SK-N-SH (cell line): Measurements from ENCODE around the gene METAP1. TPM values are rescaled to one million over a fixed set of nuclear protein-coding genes. Genes with fewer than 3 reads are reported as not detected.
"Not testable (repeated sequence)": the region's sequence is repeated elsewhere in the genome, so short reads cannot be mapped to it uniquely, and the experiment has no call there.

Experiments used
- CTCF ChIA-PET: fragments of 300-600, 350-600 bp; formaldehyde crosslinking; extraction: SDS; loops from one replicate; lab custom pipeline; 2021; lab: Yijun Ruan, JAX
- POLR2A ChIA-PET: fragments of 350-600 bp; sonication (Branson Sonifier 250); formaldehyde crosslinking; extraction: SDS; loops from one replicate; lab custom pipeline; 2020; ENCODE audit warnings: antibody characterized with exemption, inconsistent platforms; lab: Yijun Ruan, JAX
- DNase-seq: peaks from one replicate; pipeline ENCODE4 v3.0.0; 2012
- H2AFZ ChIP-seq: fragments of 200-600 bp; sonication (generic); 2 replicates; pipeline ENCODE4 v1.8.1; 2016; ENCODE audit warnings: antibody characterized with exemption, mild to moderate bottlenecking, low read depth
- H3F3A ChIP-seq: fragments of 200-600 bp; sonication (generic); replicated peaks from 2 replicates; pipeline ENCODE3; 2016; ENCODE audit warnings: antibody characterized with exemption, mild to moderate bottlenecking; ENCODE audit not compliant: insufficient read depth
- H3K27ac ChIP-seq, 2 experiments: fragments of 200-500 bp in 1 of 2; fragments of 200-600 bp in 1 of 2; sonication (Bioruptor generic) in 1 of 2; sonication (generic), shearing (Covaris generic) in 1 of 2; 2 replicates each; pipeline versions ENCODE4 v1.5.1 to v1.6.1; 2014 to 2016; ENCODE audit warnings: low read depth in 2 of 2, inconsistent platforms in 1 of 2, low read length in 1 of 2, mild to moderate bottlenecking in 1 of 2, mixed read lengths in 1 of 2
- H3K27me3 ChIP-seq: fragments of 200-600 bp; sonication (generic), shearing (Covaris generic); 2 replicates; pipeline ENCODE4 v1.6.1; 2016; ENCODE audit warnings: mixed run types; ENCODE audit not compliant: insufficient read depth
- H3K36me3 ChIP-seq, 2 experiments: fragments of 200-500 bp in 1 of 2; fragments of 200-600 bp in 1 of 2; sonication (Bioruptor generic) in 1 of 2; sonication (generic) in 1 of 2; replicated peaks in 1 of 2; 2 replicates each; pipeline versions ENCODE3 to v1.5.1; 2014 to 2016; ENCODE audit warnings: low read length in 1 of 2, mild to moderate bottlenecking in 1 of 2; ENCODE audit not compliant: insufficient read depth in 2 of 2, control insufficient read depth in 1 of 2
- H3K4me1 ChIP-seq, 2 experiments: fragments of 200-500 bp in 1 of 2; fragments of 200-600 bp in 1 of 2; sonication (Bioruptor generic) in 1 of 2; sonication (generic), shearing (Covaris generic) in 1 of 2; 2 replicates each; pipeline versions ENCODE4 v1.5.1 to v1.6.1; 2014 to 2016; ENCODE audit warnings: low read depth in 1 of 2, low read length in 1 of 2, mixed run types in 1 of 2; ENCODE audit not compliant: insufficient read depth in 2 of 2, control insufficient read depth in 1 of 2
- H3K4me2 ChIP-seq: fragments of 200-600 bp; sonication (generic), shearing (Covaris generic); 2 replicates; pipeline ENCODE4 v1.6.1; 2017; ENCODE audit warnings: mixed run types
- H3K4me3 ChIP-seq, 2 experiments: fragments of 200-500 bp in 1 of 2; fragments of 200-600 bp in 1 of 2; sonication (Bioruptor generic) in 1 of 2; sonication (generic), shearing (Covaris generic) in 1 of 2; 2 replicates each; pipeline versions ENCODE4 v1.5.1 to v1.8.1; 2014 to 2016; ENCODE audit warnings: low read depth in 2 of 2, inconsistent platforms in 1 of 2, low read length in 1 of 2, mild to moderate bottlenecking in 1 of 2, mixed read lengths in 1 of 2, moderate library complexity in 1 of 2
- H3K79me2 ChIP-seq: fragments of 200-600 bp; sonication (generic); 2 replicates; pipeline ENCODE4 v1.8.1; 2017; ENCODE audit warnings: mild to moderate bottlenecking; ENCODE audit not compliant: insufficient read depth
- H3K9ac ChIP-seq: fragments of 200-600 bp; sonication (generic); 2 replicates; pipeline ENCODE4 v1.6.1; 2017; ENCODE audit warnings: mixed run types
- H3K9me2 ChIP-seq: fragments of 200-600 bp; sonication (generic); 2 replicates; pipeline ENCODE4 v1.6.1; 2017; ENCODE audit warnings: mixed run types
- H3K9me3 ChIP-seq: fragments of 200-600 bp; sonication (generic); 2 replicates; pipeline ENCODE4 v1.6.1; 2017; ENCODE audit warnings: mixed run types, mild to moderate bottlenecking, moderate library complexity
- H4K20me1 ChIP-seq: fragments of 200-600 bp; sonication (generic); 2 replicates; pipeline ENCODE4 v1.6.1; 2017; ENCODE audit warnings: mild to moderate bottlenecking, mixed run types; ENCODE audit not compliant: insufficient read depth
- GATA2 ChIP-seq: sonication (generic); formaldehyde crosslinking; IDR thresholded peaks from 2 replicates; pipeline ENCODE4 v1.5.0; 2020; ENCODE audit warnings: mild to moderate bottlenecking, missing genetic modification reagents
- IRF3 ChIP-seq: fragments of 150-350 bp; IDR thresholded peaks from 2 replicates; pipeline ENCODE4 v1.6.1; 2016; ENCODE audit warnings: mild to moderate bottlenecking, low read depth, low read length
- RCOR1 ChIP-seq: fragments of 150-350 bp; IDR thresholded peaks from 2 replicates; pipeline ENCODE4 v1.6.1; 2017; ENCODE audit warnings: antibody characterized with exemption, low read length
- SMC3 ChIP-seq: IDR thresholded peaks from 2 replicates; pipeline ENCODE4 v1.6.1; 2012; ENCODE audit warnings: low read depth, low read length, improper control_type of control experiment
- WGBS: methylation state at CpG from one replicate; pipeline ENCODE4 v1.1.6; 2017; ENCODE audit warnings: low lambda C conversion rate; 5-methylcytosine and 5-hydroxymethylcytosine counted together
- polyA plus RNA-seq, 3 experiments: library from polyadenylated mRNA; depleted of rRNA; stranded (reverse); fragments of >200 nt; gene quantifications; 2 replicates each; pipeline ENCODE4 v1.2.3, GENCODE V29; 2012
- small RNA-seq, 7 experiments: library from RNA; depleted of rRNA; stranded (forward); fragments of <200 nt; gene quantifications; one replicate each; pipeline ENCODE3, GENCODE V24; 2012

METAP1 gene
- polyA plus RNA-seq, 1 of the 3 experiments (the other 2 are of a cell fraction), result 41.0 TPM

DNA sequence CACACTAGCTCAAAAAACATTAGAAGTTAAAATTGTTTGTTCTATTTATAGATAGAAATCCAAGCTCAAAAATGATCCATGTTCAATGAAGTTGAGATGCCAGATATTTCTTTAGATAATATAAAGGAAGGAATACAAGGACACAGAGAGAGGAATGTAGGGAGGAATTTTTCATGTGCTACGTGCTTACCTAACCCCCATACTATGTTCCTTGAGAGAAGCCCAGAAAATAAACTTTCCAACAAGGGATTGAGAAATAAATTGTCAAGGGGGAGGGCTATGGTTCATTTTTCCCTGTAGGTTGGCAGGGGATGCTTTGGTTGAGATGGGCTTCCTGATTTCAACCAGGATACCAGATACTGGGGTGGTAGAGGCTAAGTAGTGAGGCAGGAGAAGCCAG lies 108.6 kb downstream of the METAP1 start:
- H3K4me2 ChIP-seq, result no peak overlapping the region
- POLR2A ChIA-PET, result no interaction called here

DNA sequence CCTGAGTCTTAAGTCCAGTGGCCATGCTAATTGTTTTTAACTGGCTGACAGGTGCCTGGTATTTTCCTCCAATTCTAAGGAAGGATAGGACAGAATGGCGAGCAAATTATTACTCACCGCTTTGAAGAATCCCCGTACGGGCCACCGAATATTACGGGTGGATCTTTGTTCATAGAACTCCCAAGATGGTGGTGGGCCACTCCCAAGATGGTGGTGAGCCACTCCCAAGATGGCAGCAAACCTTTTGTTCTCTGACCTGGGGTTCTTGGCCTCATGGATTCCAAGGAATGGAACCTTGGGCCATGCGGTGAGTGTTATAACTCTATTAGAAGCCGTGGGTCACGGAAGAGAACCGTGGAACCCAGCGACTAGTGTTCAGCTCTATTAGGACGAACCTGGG lies 113.8 kb downstream of the METAP1 start:
- H4K20me1 ChIP-seq, H2AFZ ChIP-seq, POLR2A ChIA-PET, H3K36me3 ChIP-seq, H3K4me1 ChIP-seq, H3K79me2 ChIP-seq, H3F3A ChIP-seq, DNase-seq, H3K9ac ChIP-seq, H3K9me2 ChIP-seq, H3K27ac ChIP-seq, H3K4me3 ChIP-seq, H3K9me3 ChIP-seq, H3K4me2 ChIP-seq, H3K27me3 ChIP-seq: not testable (repeated sequence)
- CTCF ChIA-PET, result interaction anchor here (0.8 kb wide), 1 partner anchor 53 kb away, joined by 3 read pairs; no protein-coding TSS in a partner anchor
- 90% methylated on average over 11 of the region's 12 CpGs for WGBS

More for the DNA sequence above, 108.6 kb downstream of the METAP1 start:
- no peak overlapping the region for H2AFZ ChIP-seq
- H3K9me2 ChIP-seq, result no peaks in the 10 kb centered on the region
- DNase-seq, result no peak
- no peaks in the 10 kb centered on the region for H3K27me3 ChIP-seq
- CTCF ChIA-PET, result interaction anchor here (1.1 kb wide), 1 partner anchor 16 kb away, joined by 3 read pairs; the partner anchor contains the start of gene ADH5
- H3K27ac ChIP-seq, result no peak overlapping the region
- peaks cover 5% of the 10 kb centered on the region for H3F3A ChIP-seq
- WGBS, result 71% methylated on average over 1 of the region's 1 CpG
- H3K79me2 ChIP-seq, result no peaks in the 10 kb centered on the region
- H3K4me1 ChIP-seq, result peaks cover 0 to 6% of the 10 kb centered on the region in 2 experiments; a peak in 1 of 4 replicates
- no peaks in the 10 kb centered on the region for H3K9me3 ChIP-seq
- no peaks in the 10 kb centered on the region for H3K36me3 ChIP-seq
- TF ChIP-seq RCOR1 (no peak), GATA2 (CRISPR knock-in tag) (no peak), IRF3 (no peak), SMC3 (no peak)
- no peaks in the 10 kb centered on the region for H4K20me1 ChIP-seq
- no peak overlapping the region for H3K4me3 ChIP-seq
- no peak overlapping the region for H3K9ac ChIP-seq

Small RNAs within 50 kb of the gene (small RNA-seq; reads per million reads assigned to genes)
- gene MIR3684 (0 to 3.7 (median 0.06) reads per million in 7 experiments), gene RNU7-149P (0 reads per million in 7 experiments)

Other genes with a start within 250 kb of the METAP1 start
- gene EIF4E, start 66.6 kb upstream of the METAP1 start, polyA plus RNA-seq (2012; rRNA removed), result 59.8 and 67.6 TPM in 2 replicates
- 111 and 159 TPM in 2 replicates for gene ADH5, start 93.1 kb downstream of the METAP1 start, polyA plus RNA-seq (2012; rRNA removed)
- gene ADH4, start 148.6 kb downstream of the METAP1 start, polyA plus RNA-seq (2012; rRNA removed), result not detected in 2 replicates
- not detected in 2 replicates for gene ADH6, start 223.5 kb downstream of the METAP1 start, polyA plus RNA-seq (2012; rRNA removed)